GM20431 (cell line): ENCODE measurements around the gene TMEM101.
"Not testable (repeated sequence)": the region's sequence is repeated elsewhere in the genome, so short reads cannot be mapped to it uniquely, and the experiment has no call there.

ENCODE experiments used
- in situ Hi-C: fragments of 300-500 bp; cut with MseI, MboI; formaldehyde crosslinking; loops from one replicate; pipeline ENCODE4 v1.15.0; 2020; ENCODE audit warnings: low sequenced_read_pairs; ENCODE audit not compliant: unreplicated experiment

The TMEM101 gene

GRCh38 chr17:44002141-44002848 lies 12.5 kb downstream of the TMEM101 start:
- in situ Hi-C loops: no loop called here

GRCh38 chr17:44001461-44001920 lies 13.3 kb downstream of the TMEM101 start:
- in situ Hi-C loops: no loop called here

GRCh38 chr17:44000871-44001460 lies 13.8 kb downstream of the TMEM101 start:
- in situ Hi-C loops: no loop called here

- in situ Hi-C loops: no loop called here
These were observed 14.5 kb downstream of the TMEM101 start for GRCh38 chr17:44000141-44000860.

- in situ Hi-C loops: no loop called here
These were observed 15.7 kb downstream of the TMEM101 start for GRCh38 chr17:43999024-43999423.

- in situ Hi-C loops: no loop called here
These were observed 16.2 kb downstream of the TMEM101 start for GRCh38 chr17:43998552-43998951.

GRCh38 chr17:43997180-43997579 lies 17.6 kb downstream of the TMEM101 start:
- in situ Hi-C loops: not testable (repeated sequence)

- in situ Hi-C loops: no loop called here
These were observed 19.7 kb downstream of the TMEM101 start for GRCh38 chr17:43995150-43995471.

GRCh38 chr17:43994272-43995149 lies 20.3 kb downstream of the TMEM101 start:
- in situ Hi-C loops: no loop called here

- in situ Hi-C loops: no loop called here
These were observed 22.1 kb downstream of the TMEM101 start for GRCh38 chr17:43992641-43993040.

GRCh38 chr17:43988301-43988700 lies 26.5 kb downstream of the TMEM101 start:
- in situ Hi-C loops: no loop called here

GRCh38 chr17:43987131-43988021 lies 27.4 kb downstream of the TMEM101 start:
- in situ Hi-C loops: no loop called here

- in situ Hi-C loops: no loop called here
These were observed 28.4 kb downstream of the TMEM101 start for GRCh38 chr17:43986225-43986981.

- in situ Hi-C loops: no loop called here
These were observed 30.2 kb downstream of the TMEM101 start for GRCh38 chr17:43984521-43984920.

- in situ Hi-C loops: no loop called here
These were observed 31.0 kb downstream of the TMEM101 start for GRCh38 chr17:43983515-43984411.

- in situ Hi-C loops: no loop called here
These were observed 31.6 kb downstream of the TMEM101 start for GRCh38 chr17:43983196-43983514.

GRCh38 chr17:43982171-43982570 lies 32.6 kb downstream of the TMEM101 start:
- in situ Hi-C loops: no loop called here

- in situ Hi-C loops: no loop called here
These were observed 35.1 kb downstream of the TMEM101 start for GRCh38 chr17:43979671-43980070.
